Measurements from ENCODE around the gene INPP5A.

Gene INPP5A

DNA sequence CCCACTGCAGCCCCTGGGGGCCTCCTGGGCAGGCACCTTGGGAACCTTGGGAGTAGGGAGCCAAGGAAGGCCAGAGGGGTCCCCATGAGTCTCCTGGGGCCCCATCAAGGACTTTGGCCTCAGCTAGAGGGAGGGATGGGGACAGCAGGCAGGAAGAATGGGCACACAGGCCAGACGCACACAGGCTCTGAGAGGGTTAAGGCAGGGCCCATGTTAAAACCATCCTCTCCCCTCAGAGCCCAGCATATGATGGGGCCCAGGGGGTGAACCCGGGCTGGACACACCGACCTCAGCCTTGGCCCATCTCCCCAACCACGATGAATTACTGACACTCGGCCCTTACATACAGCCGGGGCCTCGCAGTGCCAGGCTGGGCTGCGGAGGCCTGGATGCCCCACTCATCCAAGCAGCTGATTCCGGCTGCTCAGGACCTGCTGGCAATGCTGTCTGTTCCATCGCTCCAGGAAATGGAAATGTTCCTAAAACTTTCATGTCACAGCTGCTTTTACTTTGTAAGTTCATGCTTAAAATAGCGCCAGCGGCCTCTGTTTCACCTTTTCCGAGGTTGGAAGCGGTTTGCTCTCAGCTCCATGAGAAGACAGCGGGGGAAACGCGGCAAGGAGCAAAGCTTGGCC lies 17.3 kb upstream of the INPP5A start:
- H3K9me2 ChIP-seq (replicated peaks; ENCODE audit: control insufficient read depth, low read length) = no peaks in the 10 kb centered on the region
- H3K27ac ChIP-seq (ENCODE audit: low read depth, low read length) = no peak overlapping the region
- peaks cover 5% of the 10 kb centered on the region; the same call in 1 of the 2 replicates for H3K4me1 ChIP-seq (ENCODE audit: control insufficient read depth, low read length)
- H3K9me3 ChIP-seq (ENCODE audit: control insufficient read depth, insufficient read depth, low read length) = no peaks in the 10 kb centered on the region
- no peak overlapping the region for H3K4me3 ChIP-seq (ENCODE audit: low read length)
- H3K79me2 ChIP-seq (ENCODE audit: control insufficient read depth, low read length) = no peaks in the 10 kb centered on the region
- H3K4me2 ChIP-seq (ENCODE audit: low read length) = no peak overlapping the region
- no peaks in the 10 kb centered on the region for H3F3A ChIP-seq (ENCODE audit: control insufficient read depth, insufficient read depth)
- no peaks in the 10 kb centered on the region for H3K27me3 ChIP-seq (ENCODE audit: control insufficient read depth, low read length)
- H4K20me1 ChIP-seq (ENCODE audit: control insufficient read depth, insufficient read depth, low read depth, low read length) = no peaks in the 10 kb centered on the region
- no peaks in the 10 kb centered on the region for H3K36me3 ChIP-seq (ENCODE audit: control insufficient read depth, low read length)
- TF ChIP-seq, protein P1, sequence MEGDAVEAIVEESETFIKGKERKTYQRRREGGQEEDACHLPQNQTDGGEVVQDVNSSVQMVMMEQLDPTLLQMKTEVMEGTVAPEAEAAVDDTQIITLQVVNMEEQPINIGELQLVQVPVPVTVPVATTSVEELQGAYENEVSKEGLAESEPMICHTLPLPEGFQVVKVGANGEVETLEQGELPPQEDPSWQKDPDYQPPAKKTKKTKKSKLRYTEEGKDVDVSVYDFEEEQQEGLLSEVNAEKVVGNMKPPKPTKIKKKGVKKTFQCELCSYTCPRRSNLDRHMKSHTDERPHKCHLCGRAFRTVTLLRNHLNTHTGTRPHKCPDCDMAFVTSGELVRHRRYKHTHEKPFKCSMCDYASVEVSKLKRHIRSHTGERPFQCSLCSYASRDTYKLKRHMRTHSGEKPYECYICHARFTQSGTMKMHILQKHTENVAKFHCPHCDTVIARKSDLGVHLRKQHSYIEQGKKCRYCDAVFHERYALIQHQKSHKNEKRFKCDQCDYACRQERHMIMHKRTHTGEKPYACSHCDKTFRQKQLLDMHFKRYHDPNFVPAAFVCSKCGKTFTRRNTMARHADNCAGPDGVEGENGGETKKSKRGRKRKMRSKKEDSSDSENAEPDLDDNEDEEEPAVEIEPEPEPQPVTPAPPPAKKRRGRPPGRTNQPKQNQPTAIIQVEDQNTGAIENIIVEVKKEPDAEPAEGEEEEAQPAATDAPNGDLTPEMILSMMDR (IDR thresholded peaks at IDR 0.05; ENCODE audit: low read depth, low read length, poor library complexity, severe bottlenecking) = no peak
- no peak for TF ChIP-seq EZH2phosphoT487 (IDR thresholded peaks at IDR 0.05; ENCODE audit: borderline replicate concordance, low read length)

DNA sequence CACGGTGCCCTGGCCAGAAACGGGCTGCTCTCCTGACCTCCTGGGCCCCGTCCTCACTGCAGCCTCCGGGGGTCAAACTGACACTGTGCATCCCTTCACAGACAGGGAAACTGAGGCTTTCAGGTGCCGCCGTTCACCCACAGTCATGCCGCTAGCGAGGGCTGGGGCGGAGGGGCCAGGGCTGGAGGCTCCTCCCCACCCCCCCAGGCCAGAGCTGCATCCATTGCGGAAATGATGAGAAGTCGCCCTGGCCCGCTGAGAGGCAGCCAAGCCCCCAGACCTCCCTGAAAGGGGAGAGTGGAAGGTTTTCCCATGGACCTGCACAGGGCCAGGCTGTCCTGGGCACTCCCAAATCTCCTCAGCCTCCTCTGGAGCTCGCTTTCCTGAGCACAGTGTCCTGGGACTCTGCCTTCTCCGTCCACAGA lies 16.5 kb upstream of the INPP5A start:
- Histone ChIP-seq H3K4me2 (ENCODE audit: low read length) (no peak overlapping the region), H3K4me1 (ENCODE audit: control insufficient read depth, low read length) (no peaks in the 10 kb centered on the region), H4K20me1 (ENCODE audit: control insufficient read depth, insufficient read depth, low read depth, low read length) (no peaks in the 10 kb centered on the region), H3F3A (ENCODE audit: control insufficient read depth, insufficient read depth) (no peaks in the 10 kb centered on the region), H3K9me2 (replicated peaks; ENCODE audit: control insufficient read depth, low read length) (no peaks in the 10 kb centered on the region), H3K4me3 (ENCODE audit: low read length) (no peak overlapping the region), H3K9me3 (ENCODE audit: control insufficient read depth, insufficient read depth, low read length) (no peaks in the 10 kb centered on the region), H3K27me3 (ENCODE audit: control insufficient read depth, low read length) (no peaks in the 10 kb centered on the region), H3K36me3 (ENCODE audit: control insufficient read depth, low read length) (no peaks in the 10 kb centered on the region), H3K79me2 (ENCODE audit: control insufficient read depth, low read length) (no peaks in the 10 kb centered on the region), H3K27ac (ENCODE audit: low read depth, low read length) (no peak overlapping the region)
- TF ChIP-seq, protein P1 (IDR thresholded peaks at IDR 0.05; ENCODE audit: low read depth, low read length, poor library complexity, severe bottlenecking) = no peak
- TF ChIP-seq EZH2phosphoT487 (IDR thresholded peaks at IDR 0.05; ENCODE audit: borderline replicate concordance, low read length) = no peak

DNA sequence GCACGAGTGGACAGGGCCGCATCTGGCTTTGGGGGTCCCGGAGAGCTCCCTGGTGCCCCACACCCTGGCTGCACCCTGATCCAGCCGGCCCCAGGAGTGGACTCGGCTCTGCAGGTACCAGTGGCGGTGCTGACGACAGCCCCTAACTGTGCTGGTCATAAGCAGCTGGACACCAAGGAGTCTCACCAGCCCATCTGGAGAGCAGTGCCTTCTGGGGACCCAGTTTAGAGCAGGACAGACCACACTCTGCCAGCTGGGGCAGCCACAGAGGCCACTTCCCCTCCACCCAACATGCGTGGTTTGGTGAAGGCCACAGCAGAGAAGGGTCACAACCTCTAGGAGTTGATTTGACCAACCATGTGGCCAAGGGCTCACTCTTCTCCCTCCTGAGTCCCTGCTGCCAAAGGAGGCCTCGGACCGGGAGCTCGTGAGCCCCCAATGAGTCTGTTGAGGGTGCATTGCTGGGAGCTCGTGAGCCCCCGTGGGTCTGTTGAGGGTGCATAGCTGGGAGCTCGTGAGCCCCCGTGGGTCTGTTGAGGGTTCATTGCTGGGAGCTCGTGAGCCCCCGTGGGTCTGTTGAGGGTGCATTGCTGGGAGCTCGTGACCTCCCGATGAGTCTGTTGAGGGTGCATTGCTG lies 16.0 kb upstream of the INPP5A start:
- Histone ChIP-seq H3K79me2 (ENCODE audit: control insufficient read depth, low read length) (no peaks in the 10 kb centered on the region), H3K36me3 (ENCODE audit: control insufficient read depth, low read length) (no peaks in the 10 kb centered on the region), H3F3A (ENCODE audit: control insufficient read depth, insufficient read depth) (no peaks in the 10 kb centered on the region), H3K9me3 (ENCODE audit: control insufficient read depth, insufficient read depth, low read length) (no peaks in the 10 kb centered on the region), H3K4me3 (ENCODE audit: low read length) (no peak overlapping the region), H3K4me2 (ENCODE audit: low read length) (no peak overlapping the region), H4K20me1 (ENCODE audit: control insufficient read depth, insufficient read depth, low read depth, low read length) (no peaks in the 10 kb centered on the region), H3K9me2 (replicated peaks; ENCODE audit: control insufficient read depth, low read length) (no peaks in the 10 kb centered on the region), H3K4me1 (ENCODE audit: control insufficient read depth, low read length) (no peaks in the 10 kb centered on the region), H3K27ac (ENCODE audit: low read depth, low read length) (no peak overlapping the region), H3K27me3 (ENCODE audit: control insufficient read depth, low read length) (no peaks in the 10 kb centered on the region)
- TF ChIP-seq, protein P1 (IDR thresholded peaks at IDR 0.05; ENCODE audit: low read depth, low read length, poor library complexity, severe bottlenecking) = no peak
- no peak for TF ChIP-seq EZH2phosphoT487 (IDR thresholded peaks at IDR 0.05; ENCODE audit: borderline replicate concordance, low read length)

Measured in DOHH2 (cell line).